ENCODE data around the gene ATG101. TPM values are rescaled to one million over a fixed set of nuclear protein-coding genes. Genes with fewer than 3 reads are reported as not detected.
"Not testable (repeated sequence)": the region's sequence is repeated elsewhere in the genome, so short reads cannot be mapped to it uniquely, and the experiment has no call there.

The ATG101 gene
- total and polyA plus RNA-seq, 2 experiments from 2014 or later, result 77.3 to 139 TPM

GRCh38 chr12:52091869-52092268 is 22.1 kb downstream of the ATG101 start:
- no peaks in the 10 kb centered on the region for H4K20me1 ChIP-seq (ENCODE audit: insufficient read depth)
- DNase-seq, result no peak
- H3K4me2 ChIP-seq (ENCODE audit: unreplicated experiment), result no peak overlapping the region
- no peaks in the 10 kb centered on the region for H3F3A ChIP-seq (ENCODE audit: insufficient read depth)
- H3K9me3 ChIP-seq (ENCODE audit: low read depth), result no peaks in the 10 kb centered on the region
- no peak overlapping the region for H3K9ac ChIP-seq
- peaks cover 8% of the 10 kb centered on the region for H3K27me3 ChIP-seq (replicated peaks; ENCODE audit: insufficient read depth)
- no peaks in the 10 kb centered on the region for H3K4me1 ChIP-seq (ENCODE audit: insufficient read depth)
- H3K4me3 ChIP-seq, result no peak overlapping the region
- H3K9me2 ChIP-seq (ENCODE audit: insufficient read depth), result no peaks in the 10 kb centered on the region
- H2AFZ ChIP-seq, result no peak overlapping the region
- H3K36me3 ChIP-seq (ENCODE audit: low read depth), result no peaks in the 10 kb centered on the region
- TF ChIP-seq EZH2phosphoT487 (IDR thresholded peaks at IDR 0.05; ENCODE audit: insufficient read depth, low read depth), result no peak
- no peak for TF ChIP-seq EZH2 (IDR thresholded peaks at IDR 0.05; ENCODE audit: insufficient read depth, poor library complexity, severe bottlenecking)
- in situ Hi-C loops (cut with MboI), result no loop called here
- no peaks in the 10 kb centered on the region for H3K79me2 ChIP-seq (ENCODE audit: insufficient read depth)
- 51 to 58% methylated on average over 8 of the region's 8 CpGs for WGBS, 2 experiments (ENCODE audit: low coverage in 1 of 2, low lambda C conversion rate in 2 of 2, missing lambda C conversion rate in 2 of 2)
- H3K27ac ChIP-seq, result no peak overlapping the region

DNA sequence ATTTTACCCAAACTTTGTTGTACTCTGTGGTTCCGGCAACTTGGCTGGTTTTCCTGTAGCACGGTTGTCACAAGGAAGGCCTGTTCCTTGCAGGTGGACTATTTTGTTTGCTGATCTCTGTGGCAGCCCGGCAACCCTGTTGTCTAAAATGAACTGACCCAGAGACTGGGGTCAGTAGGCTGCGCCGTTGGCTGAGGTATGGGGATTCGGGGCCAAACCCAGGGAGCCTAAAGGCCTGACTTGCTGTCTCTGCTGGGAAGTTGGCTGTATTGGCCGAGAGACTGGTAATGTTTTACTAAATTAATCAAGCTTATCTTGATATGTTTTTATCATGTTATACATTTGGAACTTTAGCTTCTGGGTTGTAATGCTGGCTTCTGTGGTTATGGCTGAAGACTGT is 23.6 kb downstream of the ATG101 start:
- Histone ChIP-seq H3K9me3 (ENCODE audit: low read depth) (no peaks in the 10 kb centered on the region), H3K4me2 (ENCODE audit: unreplicated experiment) (no peak overlapping the region), H3K27me3 (replicated peaks; ENCODE audit: insufficient read depth) (peaks cover 8% of the 10 kb centered on the region), H3K9me2 (ENCODE audit: insufficient read depth) (no peaks in the 10 kb centered on the region), H3K9ac (no peak overlapping the region), H2AFZ (no peak overlapping the region), H3K36me3 (ENCODE audit: low read depth) (no peaks in the 10 kb centered on the region), H3K4me3 (no peak overlapping the region), H3K27ac (no peak overlapping the region), H4K20me1 (ENCODE audit: insufficient read depth) (no peaks in the 10 kb centered on the region), H3K4me1 (ENCODE audit: insufficient read depth) (no peaks in the 10 kb centered on the region), H3F3A (ENCODE audit: insufficient read depth) (no peaks in the 10 kb centered on the region), H3K79me2 (ENCODE audit: insufficient read depth) (no peaks in the 10 kb centered on the region)
- TF ChIP-seq EZH2 (IDR thresholded peaks at IDR 0.05; ENCODE audit: insufficient read depth, poor library complexity, severe bottlenecking) (no peak), EZH2phosphoT487 (IDR thresholded peaks at IDR 0.05; ENCODE audit: insufficient read depth, low read depth) (no peak)
- in situ Hi-C loops (cut with MboI), result no loop called here
- 78 to 80% methylated on average over 7 of the region's 7 CpGs for WGBS, 2 experiments (ENCODE audit: low coverage in 1 of 2, low lambda C conversion rate in 2 of 2, missing lambda C conversion rate in 2 of 2)
- no peak for DNase-seq

GRCh38 chr12:52096332-52097044 is 26.7 kb downstream of the ATG101 start:
- DNase-seq, result no peak
- H3F3A ChIP-seq (ENCODE audit: insufficient read depth), result no peaks in the 10 kb centered on the region
- no peak overlapping the region for H2AFZ ChIP-seq
- H3K27ac ChIP-seq, result no peak overlapping the region
- H3K4me2 ChIP-seq (ENCODE audit: unreplicated experiment), result no peak overlapping the region
- H3K36me3 ChIP-seq (ENCODE audit: low read depth), result no peaks in the 10 kb centered on the region
- H3K4me3 ChIP-seq, result no peak overlapping the region
- H3K9me3 ChIP-seq (ENCODE audit: low read depth), result no peaks in the 10 kb centered on the region
- in situ Hi-C loops (cut with MboI), result no loop called here
- no peak overlapping the region for H3K9ac ChIP-seq
- peaks cover 8% of the 10 kb centered on the region for H3K27me3 ChIP-seq (replicated peaks; ENCODE audit: insufficient read depth)
- no peaks in the 10 kb centered on the region for H4K20me1 ChIP-seq (ENCODE audit: insufficient read depth)
- 80% methylated on average over 15 of the region's 15 CpGs for WGBS, 2 experiments (ENCODE audit: low coverage in 1 of 2, low lambda C conversion rate in 2 of 2, missing lambda C conversion rate in 2 of 2)
- no peaks in the 10 kb centered on the region for H3K9me2 ChIP-seq (ENCODE audit: insufficient read depth)
- H3K4me1 ChIP-seq (ENCODE audit: insufficient read depth), result no peaks in the 10 kb centered on the region
- H3K79me2 ChIP-seq (ENCODE audit: insufficient read depth), result no peaks in the 10 kb centered on the region
- TF ChIP-seq EZH2phosphoT487 (IDR thresholded peaks at IDR 0.05; ENCODE audit: insufficient read depth, low read depth), result no peak
- no peak for TF ChIP-seq EZH2 (IDR thresholded peaks at IDR 0.05; ENCODE audit: insufficient read depth, poor library complexity, severe bottlenecking)

GRCh38 chr12:52097045-52097666 is 27.4 kb downstream of the ATG101 start:
- Histone ChIP-seq H4K20me1 (ENCODE audit: insufficient read depth) (no peaks in the 10 kb centered on the region), H2AFZ (no peak overlapping the region), H3K79me2 (ENCODE audit: insufficient read depth) (no peaks in the 10 kb centered on the region), H3K4me1 (ENCODE audit: insufficient read depth) (no peaks in the 10 kb centered on the region), H3K9me2 (ENCODE audit: insufficient read depth) (no peaks in the 10 kb centered on the region), H3K27me3 (replicated peaks; ENCODE audit: insufficient read depth) (peaks cover 3% of the 10 kb centered on the region), H3K36me3 (ENCODE audit: low read depth) (no peaks in the 10 kb centered on the region), H3K4me3 (no peak overlapping the region), H3K9me3 (ENCODE audit: low read depth) (no peaks in the 10 kb centered on the region), H3K9ac (no peak overlapping the region), H3K27ac (no peak overlapping the region), H3K4me2 (ENCODE audit: unreplicated experiment) (no peak overlapping the region), H3F3A (ENCODE audit: insufficient read depth) (no peaks in the 10 kb centered on the region)
- WGBS, 2 experiments (ENCODE audit: low coverage in 1 of 2, low lambda C conversion rate in 2 of 2, missing lambda C conversion rate in 2 of 2), result 74% methylated on average over 19 to 21 of the region's 21 CpGs
- in situ Hi-C loops (cut with MboI), result no loop called here
- no peak for DNase-seq
- no peak for TF ChIP-seq EZH2phosphoT487 (IDR thresholded peaks at IDR 0.05; ENCODE audit: insufficient read depth, low read depth)
- no peak for TF ChIP-seq EZH2 (IDR thresholded peaks at IDR 0.05; ENCODE audit: insufficient read depth, poor library complexity, severe bottlenecking)

- H3K9me2 ChIP-seq (ENCODE audit: insufficient read depth); in situ Hi-C loops (cut with MboI); H3K9ac ChIP-seq; H2AFZ ChIP-seq; H3K9me3 ChIP-seq (ENCODE audit: low read depth); H3K27ac ChIP-seq; H3K4me3 ChIP-seq; H3K79me2 ChIP-seq (ENCODE audit: insufficient read depth); H3K4me2 ChIP-seq (ENCODE audit: unreplicated experiment); H3K36me3 ChIP-seq (ENCODE audit: low read depth); H3K4me1 ChIP-seq (ENCODE audit: insufficient read depth); DNase-seq; H4K20me1 ChIP-seq (ENCODE audit: insufficient read depth); H3F3A ChIP-seq (ENCODE audit: insufficient read depth); H3K27me3 ChIP-seq (replicated peaks; ENCODE audit: insufficient read depth): not testable (repeated sequence)
- 69% methylated on average over 10 of the region's 10 CpGs for whole genome bisulfite sequencing, 2 experiments (ENCODE audit: low coverage in 1 of 2, low lambda C conversion rate in 2 of 2, missing lambda C conversion rate in 2 of 2)
Observed at GRCh38 chr12:52104431-52105089, 34.8 kb downstream of the ATG101 start.

DNA sequence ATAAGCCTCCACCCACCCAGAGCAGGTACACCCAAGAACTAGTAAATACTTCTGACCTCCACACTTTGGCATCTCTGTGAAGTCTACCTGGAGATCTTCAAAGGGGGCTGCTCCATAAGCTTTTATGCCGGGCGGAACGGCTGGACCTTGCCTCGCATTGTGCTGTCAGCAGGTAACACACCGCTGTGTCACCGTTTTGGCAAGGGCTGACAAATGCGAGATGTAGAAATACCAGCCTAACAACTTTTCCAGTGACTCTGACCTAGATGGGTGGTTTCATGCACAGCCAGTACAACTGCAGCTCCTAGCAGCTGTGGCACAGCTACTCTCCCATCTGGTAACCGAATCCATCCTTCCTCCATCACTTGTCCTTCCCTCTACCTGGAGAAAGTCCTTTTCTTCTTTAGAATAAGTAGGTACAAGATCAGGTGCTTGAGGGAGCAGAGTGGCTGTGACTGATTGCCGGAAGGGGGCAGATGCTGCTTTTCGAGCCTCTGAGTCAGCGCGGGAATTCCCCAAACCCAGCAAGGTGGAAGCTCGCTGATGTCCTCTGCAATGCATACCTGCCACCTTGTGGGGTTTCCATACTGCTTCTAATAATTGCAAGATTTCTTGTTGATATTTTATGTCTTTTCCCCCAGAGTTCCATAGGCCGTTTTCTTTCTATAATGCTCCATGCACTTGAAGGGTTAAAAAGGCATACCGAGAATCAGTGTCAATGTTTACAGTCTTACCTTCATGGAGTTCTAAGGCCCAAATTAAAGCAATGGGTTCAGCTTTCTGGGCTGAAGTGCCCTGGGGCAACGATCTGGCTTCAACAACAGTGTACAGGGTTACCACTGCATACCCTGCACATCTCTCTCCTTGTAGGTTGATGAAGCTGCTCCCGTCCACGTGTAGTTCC is 46.7 kb downstream of the ATG101 start:
- H3K4me2 ChIP-seq (ENCODE audit: unreplicated experiment); in situ Hi-C loops (cut with MboI); H3K9ac ChIP-seq; H3K27ac ChIP-seq; H4K20me1 ChIP-seq (ENCODE audit: insufficient read depth); H3F3A ChIP-seq (ENCODE audit: insufficient read depth); H3K9me3 ChIP-seq (ENCODE audit: low read depth); DNase-seq; H3K79me2 ChIP-seq (ENCODE audit: insufficient read depth); H3K4me1 ChIP-seq (ENCODE audit: insufficient read depth); H3K36me3 ChIP-seq (ENCODE audit: low read depth); H3K9me2 ChIP-seq (ENCODE audit: insufficient read depth); H3K27me3 ChIP-seq (replicated peaks; ENCODE audit: insufficient read depth); H3K4me3 ChIP-seq; H2AFZ ChIP-seq: not testable (repeated sequence)
- 63 to 66% methylated on average over 18 of the region's 18 CpGs for WGBS, 2 experiments (ENCODE audit: low coverage in 1 of 2, low lambda C conversion rate in 2 of 2, missing lambda C conversion rate in 2 of 2)

All from GM23248 (cell line).